HepG2 (cell line): ENCODE measurements around the gene UBE4A. TPM values are rescaled to one million over a fixed set of nuclear protein-coding genes. Genes with fewer than 3 reads are reported as not detected.

Experiments used
- ATAC-seq: fragments of 200-7000 bp; cut with Tn5 transposase; 3 replicates; pipeline ENCODE4 v1.9.1; 2020; ENCODE audit warnings: mild to moderate bottlenecking, moderate library complexity
- BruUV-seq: library from RNA; stranded (reverse); fragments of 400-500 nt; replicated peaks from 2 replicates; lab custom pipeline; 2021; lab: Mats Ljungman, UMichigan
- CTCF ChIA-PET: fragments of 300-600 bp; formaldehyde crosslinking; extraction: SDS; loops from one replicate; lab custom pipeline; 2021; ENCODE audit warnings: low total read pairs, inconsistent platforms, low intra/inter-chr PET ratio; lab: Yijun Ruan, JAX
- POLR2A ChIA-PET: fragments of 350-600 bp; sonication (Branson Sonifier 250); formaldehyde crosslinking; loops from one replicate; lab custom pipeline; 2020; ENCODE audit warnings: antibody characterized with exemption, inconsistent platforms; lab: Yijun Ruan, JAX
- DNase-seq: peaks from one replicate; pipeline ENCODE4 v3.0.0-alpha.2; 2015; ENCODE audit warnings: low spot score
- FAIRE-seq: peaks from 3 replicates; lab custom pipeline; 2011; peaks lifted over from hg19 to GRCh38; lab: Jason Lieb, UNC
- H2AFZ ChIP-seq: one replicate; pipeline ENCODE4 v1.6.1; 2011; ENCODE audit warnings: low read length, inconsistent platforms
- H3K27ac ChIP-seq: fragments of 300-600 bp; 3 replicates; pipeline ENCODE4 v1.8.0; 2011; ENCODE audit warnings: mixed run types, mild to moderate bottlenecking, mixed read lengths, low read length, inconsistent platforms; ENCODE audit not compliant: insufficient read depth; ENCODE audit errors: extremely low read length
- H3K27me3 ChIP-seq, 2 experiments: fragments of 200-600 bp in 1 of 2; 2 replicates in 1 of 2; 3 replicates in 1 of 2; pipeline versions ENCODE4 v1.6.0 to v1.8.0; 2011; ENCODE audit warnings: low read length in 2 of 2, mild to moderate bottlenecking in 2 of 2, moderate library complexity in 2 of 2, inconsistent platforms in 1 of 2; ENCODE audit not compliant: insufficient read depth in 2 of 2, control insufficient read depth in 1 of 2
- H3K36me3 ChIP-seq, 2 experiments: fragments of 200-600 bp in 1 of 2; replicated peaks in 1 of 2; 2 replicates in 1 of 2; 3 replicates in 1 of 2; pipeline versions ENCODE4 v1.5.1 to v1.8.0; 2011; ENCODE audit warnings: low read length in 2 of 2, inconsistent platforms in 1 of 2; ENCODE audit not compliant: insufficient read depth in 2 of 2, control insufficient read depth in 1 of 2
- H3K4me1 ChIP-seq: 2 replicates; pipeline ENCODE4 v1.5.1; 2012; ENCODE audit warnings: low read length, inconsistent platforms; ENCODE audit not compliant: insufficient read depth
- H3K4me2 ChIP-seq: 2 replicates; pipeline ENCODE4 v1.6.0; 2011; ENCODE audit warnings: low read depth, low read length, inconsistent platforms
- H3K4me3 ChIP-seq, 3 experiments: fragments of 200-600 bp in 1 of 3; sonication (generic), shearing (Covaris generic) in 1 of 3; replicated peaks in 1 of 3; 2 replicates each; pipeline ENCODE4 v1.5.1; 2011 to 2016; ENCODE audit warnings: low read length in 3 of 3, inconsistent platforms in 2 of 3, low read depth in 2 of 3, mild to moderate bottlenecking in 2 of 3, control low read depth in 1 of 3, mixed read lengths in 1 of 3; ENCODE audit not compliant: insufficient read depth in 1 of 3
- H3K79me2 ChIP-seq: one replicate; pipeline ENCODE4 v1.6.1; 2011; ENCODE audit warnings: low read length, inconsistent platforms; ENCODE audit not compliant: insufficient read depth
- H3K9ac ChIP-seq: 2 replicates; pipeline ENCODE4 v1.6.0; 2011; ENCODE audit warnings: mild to moderate bottlenecking, low read depth, low read length, inconsistent platforms; ENCODE audit not compliant: insufficient read depth
- H3K9me3 ChIP-seq: 2 replicates; pipeline ENCODE4 v1.5.1; 2012; ENCODE audit warnings: mild to moderate bottlenecking, low read length
- H4K20me1 ChIP-seq: 2 replicates; pipeline ENCODE4 v1.6.0; 2011; ENCODE audit warnings: inconsistent platforms, mild to moderate bottlenecking, low read length, moderate library complexity; ENCODE audit not compliant: insufficient read depth
- ATF6 ChIP-seq: sonication (generic); formaldehyde crosslinking; conservative IDR thresholded peaks from 2 replicates; pipeline ENCODE4 v1.4.0; 2020; ENCODE audit warnings: missing genetic modification reagents
- HDAC1 ChIP-seq: sonication (generic); formaldehyde crosslinking; IDR thresholded peaks from 2 replicates; pipeline ENCODE4 v1.5.1; 2020; ENCODE audit warnings: mild to moderate bottlenecking, missing genetic modification reagents
- HNF4G ChIP-seq, 2 experiments: sonication (generic) in 1 of 2; formaldehyde crosslinking in 1 of 2; IDR thresholded peaks; 2 replicates each; pipeline versions ENCODE4 v1.4.0 to v1.6.1; 2011 to 2020; ENCODE audit warnings: borderline replicate concordance in 2 of 2, low read depth in 2 of 2, mild to moderate bottlenecking in 2 of 2, low read length in 1 of 2, missing genetic modification reagents in 1 of 2, moderate library complexity in 1 of 2
- JUND ChIP-seq: sonication (generic); formaldehyde crosslinking; IDR thresholded peaks from 2 replicates; pipeline ENCODE4 v1.8.0; 2022; ENCODE audit warnings: mild to moderate bottlenecking, missing genetic modification reagents
- PAX8 ChIP-seq: sonication (generic); formaldehyde crosslinking; IDR thresholded peaks from 2 replicates; pipeline ENCODE4 v1.8.0; 2022; ENCODE audit warnings: mild to moderate bottlenecking, missing genetic modification reagents, borderline replicate concordance
- RFX3 ChIP-seq: IDR thresholded peaks from 2 replicates; pipeline ENCODE4 v1.6.1; 2016; ENCODE audit warnings: missing biosample characterization, missing genetic modification reagents
- SNAPC2 ChIP-seq: sonication (generic); formaldehyde crosslinking; IDR thresholded peaks from 2 replicates; pipeline ENCODE4 v1.8.1; 2022; ENCODE audit warnings: mild to moderate bottlenecking, missing genetic modification reagents
- THAP8 ChIP-seq: sonication (generic); formaldehyde crosslinking; IDR thresholded peaks from 2 replicates; pipeline ENCODE4 v1.5.1; 2020; ENCODE audit warnings: missing genetic modification reagents, mild to moderate bottlenecking, borderline replicate concordance
- ZBTB33 ChIP-seq: sonication (generic); formaldehyde crosslinking; IDR thresholded peaks from 2 replicates; pipeline ENCODE4 v1.4.0; 2020; ENCODE audit warnings: missing genetic modification reagents
- ZMYM2 ChIP-seq: sonication (generic); formaldehyde crosslinking; IDR thresholded peaks from 2 replicates; pipeline ENCODE4 v1.8.0; 2022; ENCODE audit warnings: mild to moderate bottlenecking, missing genetic modification reagents
- ZNF281 ChIP-seq: sonication (generic); formaldehyde crosslinking; IDR thresholded peaks from 2 replicates; pipeline ENCODE4 v1.4.0; 2020; ENCODE audit warnings: missing genetic modification reagents, borderline replicate concordance
- ZNF333 ChIP-seq: sonication (generic); formaldehyde crosslinking; IDR thresholded peaks from 2 replicates; pipeline ENCODE4 v1.4.0; 2020; ENCODE audit warnings: mild to moderate bottlenecking, missing genetic modification reagents, borderline replicate concordance
- ZNF414 ChIP-seq: sonication (generic); formaldehyde crosslinking; IDR thresholded peaks from 2 replicates; pipeline ENCODE4 v1.5.0; 2020; ENCODE audit warnings: missing genetic modification reagents
- WGBS: methylation state at CpG from one replicate; pipeline ENCODE4 v1.1.6; 2017; ENCODE audit warnings: low lambda C conversion rate; 5-methylcytosine and 5-hydroxymethylcytosine counted together
- in situ Hi-C: cut with HindIII; loops from 2 replicates; pipeline ENCODE4 v1.10.0; 2017; ENCODE audit warnings: low pct_unique_long_range_greater_than_20kb; ENCODE audit not compliant: extremely low pct_ligation_motif_present
- intact Hi-C: fragments of 100-400 bp; cut with micrococcal nuclease; formaldehyde crosslinking; loops from one replicate; pipeline ENCODE4 v1.10.0; 2022; ENCODE audit not compliant: unreplicated experiment
- polyA plus RNA-seq, 8 experiments: library from polyadenylated mRNA; depleted of rRNA in 3 of 8; stranded (reverse) in 7 of 8; unstranded in 1 of 8; fragments of >200 nt; fragmentation: Illumina TruSeq in 4 of 8; extraction: Trizol in 4 of 8; gene quantifications; 2 replicates each; pipeline versions ENCODE4 v1.2.1 to v1.2.3, GENCODE V29; 2011 to 2016; ENCODE audit warnings: low read depth in 4 of 8, missing spikeins in 1 of 8, mixed read lengths in 1 of 8; ENCODE audit not compliant: insufficient read depth in 1 of 8
- total RNA-seq, 5 experiments: library from RNA; depleted of rRNA; stranded (reverse); fragments of >200 nt; fragmentation: Illumina TruSeq; extraction: Trizol; gene quantifications; 2 replicates each; pipeline ENCODE4 v1.2.3, GENCODE V29; 2016; ENCODE audit warnings: low read depth in 1 of 5

UBE4A gene
- total and polyA plus RNA-seq, 2 of the 13 experiments (the other 11 are each of a cell fraction or from before 2014, with no cell fraction given) = 15.1 to 32.7 TPM

GRCh38 chr11:118382954-118383353 is 23.6 kb downstream of the UBE4A start:
- in situ Hi-C loops (loop anchor here (10.0 kb wide), 1 partner anchor 112 kb away; no protein-coding TSS in a partner anchor), intact Hi-C loops (no loop called here)
- Histone ChIP-seq H3K27ac (no peak overlapping the region), H3K4me1 (no peaks in the 10 kb centered on the region), H3K4me3 (no peak overlapping the region), H3K4me2 (no peak overlapping the region), H3K79me2 (no peaks in the 10 kb centered on the region), H4K20me1 (no peaks in the 10 kb centered on the region), H3K9me3 (no peaks in the 10 kb centered on the region), H3K9ac (no peak overlapping the region), H2AFZ (no peak overlapping the region), H3K27me3 (no peaks in the 10 kb centered on the region), H3K36me3 (peaks cover 27 to 83% of the 10 kb centered on the region in 2 experiments)
- 97% methylated on average over 3 of the region's 3 CpGs for WGBS
- no peak for FAIRE-seq
- POLR2A ChIA-PET = no interaction called here
- ATAC-seq = no peak
- CTCF ChIA-PET = no interaction called here
- BruUV-seq = no TSS peak
- no peak for TF ChIP-seq ZBTB33
- no peak for TF ChIP-seq PAX8 (CRISPR knock-in tag)
- no peak for TF ChIP-seq JUND (CRISPR knock-in tag)
- no peak for TF ChIP-seq ZNF414 (CRISPR knock-in tag)
- TF ChIP-seq RFX3 = no peak
- TF ChIP-seq HNF4G (IDR thresholded peaks at IDR 0.05; ENCODE audit: borderline replicate concordance, low read depth, low read length) = no peak
- no peak for TF ChIP-seq HNF4G (CRISPR knock-in tag; IDR thresholded peaks at IDR 0.05; ENCODE audit: borderline replicate concordance, low read depth)
- no peak for TF ChIP-seq HDAC1 (CRISPR knock-in tag)
- no peak for TF ChIP-seq ATF6
- no peak for TF ChIP-seq THAP8
- no peak for TF ChIP-seq ZNF333 (CRISPR knock-in tag)
- no peak for TF ChIP-seq SNAPC2 (CRISPR knock-in tag)
- no peak for TF ChIP-seq ZMYM2 (CRISPR knock-in tag)
- TF ChIP-seq ZNF281 = no peak
- no peak for DNase-seq
